Activated CD8-positive, alpha-beta memory T cell treated with anti-CD3 and anti-CD28 coated beads for 24 hours (primary cell): ENCODE measurements around the gene IGF2BP2.
"Not testable (repeated sequence)": the region's sequence is repeated elsewhere in the genome, so short reads cannot be mapped to it uniquely, and the experiment has no call there.

Experiments
- DNase-seq: peaks from one replicate; pipeline ENCODE4 v3.0.0-alpha.2; 2020

IGF2BP2 gene

GRCh38 chr3:185708392-185708791, 116.5 kb downstream of the IGF2BP2 start:
- DNase-seq = no peak

- no peak for DNase-seq
Measured at GRCh38 chr3:185705498-185705897, 119.3 kb downstream of the IGF2BP2 start.

- no peak for DNase-seq
Measured at GRCh38 chr3:185702262-185703225, 122.3 kb downstream of the IGF2BP2 start.

GRCh38 chr3:185701611-185702261, 123.1 kb downstream of the IGF2BP2 start:
- no peak for DNase-seq

- no peak for DNase-seq
Measured at GRCh38 chr3:185699927-185700326, 124.9 kb downstream of the IGF2BP2 start.

GRCh38 chr3:185697228-185697627, 127.6 kb downstream of the IGF2BP2 start:
- not testable (repeated sequence) for DNase-seq

GRCh38 chr3:185696039-185696438, 128.8 kb downstream of the IGF2BP2 start:
- no peak for DNase-seq

GRCh38 chr3:185693985-185694653, 130.7 kb downstream of the IGF2BP2 start:
- no peak for DNase-seq

- no peak for DNase-seq
Measured at GRCh38 chr3:185691622-185692021, 133.2 kb downstream of the IGF2BP2 start.

- DNase-seq = no peak
Measured at GRCh38 chr3:185687271-185687878, 137.5 kb downstream of the IGF2BP2 start.

GRCh38 chr3:185685231-185686035, 139.4 kb downstream of the IGF2BP2 start:
- no peak for DNase-seq

GRCh38 chr3:185680231-185680630, 144.6 kb downstream of the IGF2BP2 start:
- no peak for DNase-seq

GRCh38 chr3:185678027-185678426, 146.8 kb downstream of the IGF2BP2 start:
- no peak for DNase-seq

- no peak for DNase-seq
Measured at GRCh38 chr3:185677146-185677829, 147.6 kb downstream of the IGF2BP2 start.

- no peak for DNase-seq
Measured at GRCh38 chr3:185667574-185667973, 157.3 kb downstream of the IGF2BP2 start.

- DNase-seq = no peak
Measured at GRCh38 chr3:185663929-185664328, 160.9 kb downstream of the IGF2BP2 start.

GRCh38 chr3:185661772-185662171, 163.1 kb downstream of the IGF2BP2 start:
- DNase-seq = no peak

GRCh38 chr3:185661296-185661695, 163.5 kb downstream of the IGF2BP2 start:
- not testable (repeated sequence) for DNase-seq

GRCh38 chr3:185659942-185660921, 164.6 kb downstream of the IGF2BP2 start:
- peak; percentile 82 for DNase-seq

- DNase-seq = no peak
Measured at GRCh38 chr3:185658943-185659342, 165.9 kb downstream of the IGF2BP2 start.
